Breast epithelium (tissue), 3 donors: Measurements from ENCODE around the gene PELI2.

Source experiments
- CTCF ChIP-seq, 3 donors: fragments of 450-650 bp; IDR thresholded peaks; one replicate each; pipeline ENCODE4 v1.5.1; 2016 to 2017; ENCODE audit warnings: antibody characterized with exemption in 3 of 3, mild to moderate bottlenecking in 3 of 3, moderate library complexity in 3 of 3
- POLR2A ChIP-seq: fragments of 450-650 bp; IDR thresholded peaks from one replicate; pipeline ENCODE4 v1.6.1; 2016; ENCODE audit warnings: antibody characterized with exemption, mild to moderate bottlenecking, moderate library complexity

- TF ChIP-seq CTCF (IDR thresholded peaks at IDR 0.05) (no peak), POLR2A (no peak)
Observed at GRCh38 chr14:56237398-56237797, 119.2 kb downstream of the PELI2 start.
